Measurements from ENCODE around the gene RPTOR. TPM values are rescaled to one million over a fixed set of nuclear protein-coding genes. Genes with fewer than 3 reads are reported as not detected.
A peak's percentile ranks its signal among the peaks of the same experiment; 100 is the strongest.

RPTOR gene
- total and polyA plus RNA-seq, 2 donors = 8.1 to 10.3 TPM

- Histone ChIP-seq H3K4me1 (ENCODE audit: control insufficient read depth in 2 of 2, insufficient read depth in 2 of 2, low read length in 2 of 2) (peaks cover 5 to 29% of the 10 kb centered on the region in 2 donors), H3K36me3 (ENCODE audit: control insufficient read depth in 2 of 2, insufficient read depth in 2 of 2, low read length in 1 of 2) (peaks cover 32 to 35% of the 10 kb centered on the region in 2 donors), H3K4me3 (ENCODE audit: low read length in 2 of 2) (no peak overlapping the region), H3K27ac (ENCODE audit: low read depth in 1 of 2, low read length in 1 of 2) (no peak overlapping the region), H3K9me3 (ENCODE audit: control insufficient read depth in 2 of 2, insufficient read depth in 1 of 2, low read length in 1 of 2) (no peaks in the 10 kb centered on the region), H3K27me3 (ENCODE audit: control insufficient read depth in 2 of 2, insufficient read depth in 1 of 2, low read length in 1 of 2) (peaks cover 0 to 2% of the 10 kb centered on the region in 2 donors)
- DNase-seq (ENCODE audit: low read depth in 6 of 9, low spot score in 9 of 9) = no peak
- 86% methylated on average over 28 of the region's 28 CpGs for WGBS
These were observed 393.1 kb downstream of the RPTOR start for GRCh38 chr17:80937462-80938381.

DNA sequence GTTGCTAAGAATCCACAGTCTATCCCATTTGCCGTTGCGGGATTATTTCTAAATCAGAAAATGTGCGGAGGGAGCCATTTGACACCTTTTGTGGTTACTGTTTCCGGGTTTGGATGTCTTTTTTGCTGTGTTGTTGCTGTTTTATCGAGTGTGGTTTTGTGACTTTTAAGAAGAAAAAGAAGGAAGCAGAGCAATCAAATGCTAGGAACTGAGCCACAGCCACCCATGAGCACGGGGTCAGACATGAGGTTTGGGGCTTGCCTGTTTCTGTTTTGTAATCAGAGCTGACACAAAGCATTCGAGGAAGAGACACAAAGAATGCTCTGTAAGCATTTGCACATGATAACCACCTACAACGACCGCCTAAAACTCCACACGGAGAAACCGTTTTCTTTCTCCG, 393.9 kb downstream of the RPTOR start:
- Histone ChIP-seq H3K36me3 (ENCODE audit: control insufficient read depth in 2 of 2, insufficient read depth in 2 of 2, low read length in 1 of 2) (peaks cover 37 to 41% of the 10 kb centered on the region in 2 donors), H3K4me1 (ENCODE audit: control insufficient read depth in 2 of 2, insufficient read depth in 2 of 2, low read length in 2 of 2) (peaks cover 5 to 31% of the 10 kb centered on the region in 2 donors), H3K27ac (ENCODE audit: low read depth in 1 of 2, low read length in 1 of 2) (no peak overlapping the region), H3K9me3 (ENCODE audit: control insufficient read depth in 2 of 2, insufficient read depth in 1 of 2, low read length in 1 of 2) (no peaks in the 10 kb centered on the region), H3K27me3 (ENCODE audit: control insufficient read depth in 2 of 2, insufficient read depth in 1 of 2, low read length in 1 of 2) (peaks cover 0 to 2% of the 10 kb centered on the region in 2 donors), H3K4me3 (ENCODE audit: low read length in 2 of 2) (no peak overlapping the region)
- peak; percentile 12 to 83 (median 52) for DNase-seq (ENCODE audit: low read depth in 6 of 9, low spot score in 9 of 9)
- WGBS = 30% methylated on average over 12 of the region's 12 CpGs

DNA sequence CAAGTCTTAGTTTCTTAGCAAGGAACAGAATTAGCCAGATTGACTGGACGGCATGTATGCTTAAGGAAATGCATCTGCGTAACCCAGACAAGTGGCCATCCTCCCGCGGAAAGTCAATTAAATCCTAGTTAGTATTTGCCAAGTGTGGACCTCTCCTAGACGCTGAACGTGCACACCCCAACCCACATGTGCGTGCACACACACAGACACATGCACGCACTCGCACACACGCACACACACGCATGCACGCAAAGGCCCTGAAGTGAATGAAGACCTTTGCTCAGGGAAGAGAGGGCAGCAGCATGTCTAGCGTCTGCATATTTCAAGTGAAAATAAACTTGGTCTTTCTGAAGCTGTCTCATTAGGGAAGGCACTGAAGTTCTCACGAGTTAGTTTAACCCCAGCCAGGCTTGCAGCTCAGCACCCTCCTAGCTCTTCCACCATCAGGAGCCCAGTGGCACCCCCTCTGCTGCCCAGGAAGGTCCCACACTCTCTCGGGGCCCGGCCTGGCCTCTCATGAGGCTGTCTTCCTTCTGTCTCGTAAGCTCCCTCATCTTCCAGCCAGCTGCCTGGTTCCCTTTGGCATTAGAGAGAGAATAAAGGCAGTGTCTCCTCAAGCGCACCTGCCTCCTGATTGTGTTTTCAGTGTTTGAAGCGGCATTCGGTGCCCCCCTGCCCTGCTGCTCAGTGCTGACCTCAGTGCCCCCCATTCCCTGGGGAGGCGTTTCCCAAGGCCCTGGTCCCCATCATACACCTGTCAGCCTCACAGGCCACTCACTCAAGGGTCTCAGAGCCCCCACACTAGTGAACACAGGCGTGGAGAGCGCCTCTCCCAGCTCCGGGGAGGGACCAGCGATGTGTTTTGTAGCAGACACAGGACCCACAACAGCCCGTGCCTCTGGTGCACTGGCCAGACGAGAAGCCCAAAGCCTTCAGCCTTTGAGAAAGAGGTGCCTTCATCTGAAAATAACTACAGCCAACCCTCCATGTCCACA, 394.8 kb downstream of the RPTOR start:
- peaks cover 0 to 4% of the 10 kb centered on the region in 2 donors for H3K9me3 ChIP-seq (ENCODE audit: control insufficient read depth in 2 of 2, insufficient read depth in 1 of 2, low read length in 1 of 2)
- no peak overlapping the region for H3K27ac ChIP-seq (ENCODE audit: low read depth in 1 of 2, low read length in 1 of 2)
- peaks cover 0 to 2% of the 10 kb centered on the region in 2 donors for H3K27me3 ChIP-seq (ENCODE audit: control insufficient read depth in 2 of 2, insufficient read depth in 1 of 2, low read length in 1 of 2)
- peaks cover 5 to 31% of the 10 kb centered on the region in 2 donors for H3K4me1 ChIP-seq (ENCODE audit: control insufficient read depth in 2 of 2, insufficient read depth in 2 of 2, low read length in 2 of 2)
- peaks cover 42 to 46% of the 10 kb centered on the region in 2 donors for H3K36me3 ChIP-seq (ENCODE audit: control insufficient read depth in 2 of 2, insufficient read depth in 2 of 2, low read length in 1 of 2)
- 96% methylated on average over 27 of the region's 27 CpGs for WGBS
- no peak overlapping the region for H3K4me3 ChIP-seq (ENCODE audit: low read length in 2 of 2)
- DNase-seq (ENCODE audit: low read depth in 6 of 9, low spot score in 9 of 9) = no peak

GRCh38 chr17:80940171-80941123, 395.8 kb downstream of the RPTOR start:
- H3K4me1 ChIP-seq (ENCODE audit: control insufficient read depth in 2 of 2, insufficient read depth in 2 of 2, low read length in 2 of 2) = peaks cover 5 to 31% of the 10 kb centered on the region in 2 donors

GRCh38 chr17:80941171-80941570, 396.5 kb downstream of the RPTOR start:
- WGBS = 99% methylated on average over 12 of the region's 12 CpGs
- Histone ChIP-seq H3K36me3 (ENCODE audit: control insufficient read depth in 2 of 2, insufficient read depth in 2 of 2, low read length in 1 of 2) (peaks cover 49 to 57% of the 10 kb centered on the region in 2 donors), H3K4me3 (ENCODE audit: low read length in 2 of 2) (no peak overlapping the region), H3K27ac (ENCODE audit: low read depth in 1 of 2, low read length in 1 of 2) (no peak overlapping the region), H3K4me1 (ENCODE audit: control insufficient read depth in 2 of 2, insufficient read depth in 2 of 2, low read length in 2 of 2) (peaks cover 5 to 31% of the 10 kb centered on the region in 2 donors), H3K9me3 (ENCODE audit: control insufficient read depth in 2 of 2, insufficient read depth in 1 of 2, low read length in 1 of 2) (peaks cover 0 to 5% of the 10 kb centered on the region in 2 donors), H3K27me3 (ENCODE audit: control insufficient read depth in 2 of 2, insufficient read depth in 1 of 2, low read length in 1 of 2) (peaks cover 0 to 2% of the 10 kb centered on the region in 2 donors)
- no peak for DNase-seq (ENCODE audit: low read depth in 6 of 9, low spot score in 9 of 9)

More at GRCh38 chr17:80940171-80941123, 395.8 kb downstream of the RPTOR start:
- no peak for DNase-seq (ENCODE audit: low read depth in 6 of 9, low spot score in 9 of 9)
- H3K4me3 ChIP-seq (ENCODE audit: low read length in 2 of 2) = no peak overlapping the region
- H3K36me3 ChIP-seq (ENCODE audit: control insufficient read depth in 2 of 2, insufficient read depth in 2 of 2, low read length in 1 of 2) = peaks cover 42 to 51% of the 10 kb centered on the region in 2 donors
- no peak overlapping the region for H3K27ac ChIP-seq (ENCODE audit: low read depth in 1 of 2, low read length in 1 of 2)
- WGBS = 96% methylated on average over 38 of the region's 38 CpGs
- peaks cover 0 to 5% of the 10 kb centered on the region in 2 donors for H3K9me3 ChIP-seq (ENCODE audit: control insufficient read depth in 2 of 2, insufficient read depth in 1 of 2, low read length in 1 of 2)
- H3K27me3 ChIP-seq (ENCODE audit: control insufficient read depth in 2 of 2, insufficient read depth in 1 of 2, low read length in 1 of 2) = peaks cover 0 to 2% of the 10 kb centered on the region in 2 donors

- peaks cover 0 to 5% of the 10 kb centered on the region in 2 donors for H3K9me3 ChIP-seq (ENCODE audit: control insufficient read depth in 2 of 2, insufficient read depth in 1 of 2, low read length in 1 of 2)
- no peak overlapping the region for H3K27ac ChIP-seq (ENCODE audit: low read depth in 1 of 2, low read length in 1 of 2)
- peaks cover 0 to 2% of the 10 kb centered on the region in 2 donors for H3K27me3 ChIP-seq (ENCODE audit: control insufficient read depth in 2 of 2, insufficient read depth in 1 of 2, low read length in 1 of 2)
- H3K4me1 ChIP-seq (ENCODE audit: control insufficient read depth in 2 of 2, insufficient read depth in 2 of 2, low read length in 2 of 2) = peaks cover 5 to 31% of the 10 kb centered on the region in 2 donors
- H3K36me3 ChIP-seq (ENCODE audit: control insufficient read depth in 2 of 2, insufficient read depth in 2 of 2, low read length in 1 of 2) = peaks cover 54 to 60% of the 10 kb centered on the region in 2 donors
- 96% methylated on average over 33 of the region's 33 CpGs for WGBS
- no peak overlapping the region for H3K4me3 ChIP-seq (ENCODE audit: low read length in 2 of 2)
- DNase-seq (ENCODE audit: low read depth in 6 of 9, low spot score in 9 of 9) = no peak
These were observed 397.2 kb downstream of the RPTOR start for GRCh38 chr17:80941743-80942422.

DNA sequence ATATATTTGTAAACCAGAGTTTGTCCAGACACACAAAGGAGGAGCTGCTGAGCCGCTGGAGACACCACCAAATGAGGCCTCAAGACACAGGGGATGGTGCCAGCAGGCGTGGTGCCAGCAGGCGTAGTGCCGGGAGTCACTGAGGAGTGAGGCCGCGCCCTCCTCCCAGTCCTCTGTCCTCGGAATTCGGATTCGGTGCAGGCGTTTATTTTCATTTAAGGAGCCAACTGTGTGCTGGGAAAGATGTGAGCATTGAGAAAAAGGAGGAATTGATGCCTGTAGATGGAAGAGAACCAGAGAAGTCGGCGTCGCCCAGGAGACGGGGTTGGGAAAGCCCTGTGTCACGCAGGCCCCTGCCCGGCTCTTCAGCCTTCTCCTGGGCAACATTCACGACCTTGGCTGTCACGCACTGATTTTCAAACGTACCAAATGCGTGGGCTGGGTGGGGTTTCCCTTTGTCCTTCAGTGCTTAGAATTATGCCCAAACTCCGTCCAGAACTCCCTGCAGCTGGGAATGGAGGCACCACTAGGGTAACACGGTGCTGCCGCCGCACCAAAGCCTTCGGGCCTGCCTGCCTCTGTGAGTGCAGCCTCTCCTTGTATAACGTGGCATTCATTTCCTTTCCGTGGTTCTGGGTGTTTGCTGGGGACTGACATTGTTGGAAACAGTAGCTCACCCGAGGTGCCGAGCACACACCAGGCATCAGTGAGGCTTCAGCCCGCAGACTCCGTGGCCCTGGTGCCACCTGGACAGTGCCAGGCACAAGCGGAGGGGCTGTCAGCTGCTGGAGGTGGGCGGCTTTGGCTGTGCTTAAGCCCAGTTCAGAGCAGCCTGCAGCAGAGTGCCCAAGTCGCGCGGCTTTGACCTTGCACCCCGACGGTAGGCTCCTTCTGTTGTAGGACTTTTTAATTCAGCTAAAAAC, 398.0 kb downstream of the RPTOR start:
- peak in 3 of 9 donors; percentile 21 to 28 (median 27) for DNase-seq (ENCODE audit: low read depth in 6 of 9, low spot score in 9 of 9)
- peaks cover 0 to 5% of the 10 kb centered on the region in 2 donors for H3K9me3 ChIP-seq (ENCODE audit: control insufficient read depth in 2 of 2, insufficient read depth in 1 of 2, low read length in 1 of 2)
- peaks cover 5 to 28% of the 10 kb centered on the region in 2 donors for H3K4me1 ChIP-seq (ENCODE audit: control insufficient read depth in 2 of 2, insufficient read depth in 2 of 2, low read length in 2 of 2)
- peaks cover 0 to 2% of the 10 kb centered on the region in 2 donors for H3K27me3 ChIP-seq (ENCODE audit: control insufficient read depth in 2 of 2, insufficient read depth in 1 of 2, low read length in 1 of 2)
- no peak overlapping the region for H3K27ac ChIP-seq (ENCODE audit: low read depth in 1 of 2, low read length in 1 of 2)
- WGBS = 95% methylated on average over 38 of the region's 38 CpGs
- H3K36me3 ChIP-seq (ENCODE audit: control insufficient read depth in 2 of 2, insufficient read depth in 2 of 2, low read length in 1 of 2) = peaks cover 62 to 68% of the 10 kb centered on the region in 2 donors
- no peak overlapping the region for H3K4me3 ChIP-seq (ENCODE audit: low read length in 2 of 2)

Data from thymus (tissue), 11 donors.